Measurements from ENCODE around the gene CHKA. TPM values are rescaled to one million over a fixed set of nuclear protein-coding genes. Genes with fewer than 3 reads are reported as not detected.
A peak's percentile ranks its signal among the peaks of the same experiment; 100 is the strongest.

CHKA gene
- total RNA-seq, 1 donor from 2014 or later = 60.4 TPM

DNA sequence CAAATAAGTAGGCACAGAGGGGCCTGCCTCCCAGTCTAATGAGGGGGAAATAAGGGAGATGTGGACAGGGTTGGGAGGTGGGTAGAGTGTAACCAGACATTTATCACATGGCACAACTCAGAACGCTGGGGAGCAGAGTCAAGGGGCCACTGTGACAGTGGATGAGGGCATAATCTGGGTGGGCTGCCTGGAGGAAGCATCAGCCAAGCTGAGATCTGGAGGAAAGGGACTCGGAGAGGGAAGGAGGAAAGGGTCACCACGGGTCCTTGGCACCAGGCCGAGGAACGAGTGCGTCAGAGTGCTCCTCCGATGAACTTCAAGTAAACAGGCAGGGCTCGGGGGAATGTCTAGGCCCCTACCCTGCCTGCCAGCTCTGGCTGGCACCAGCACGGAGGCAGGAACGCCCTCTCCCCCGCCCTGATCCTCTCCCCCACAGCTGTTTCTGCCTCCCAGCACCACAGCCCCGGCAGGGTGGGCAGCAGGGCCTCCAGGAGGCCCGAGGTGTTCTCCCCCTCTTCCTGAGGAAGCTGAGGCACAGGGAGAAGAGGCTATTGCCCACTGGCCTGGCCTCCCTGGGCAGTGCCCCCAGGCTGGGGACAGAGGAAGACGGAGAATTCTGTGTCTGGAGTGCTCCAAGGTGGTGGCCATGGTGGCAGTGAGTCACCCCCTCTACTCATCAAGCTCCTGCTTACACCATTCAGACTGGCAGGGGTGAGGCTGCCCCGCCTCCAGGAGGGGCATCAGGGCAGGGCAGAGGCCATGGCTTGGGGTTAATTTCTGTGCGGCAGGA is 106.8 kb downstream of the CHKA start:
- TF ChIP-seq, protein P1, sequence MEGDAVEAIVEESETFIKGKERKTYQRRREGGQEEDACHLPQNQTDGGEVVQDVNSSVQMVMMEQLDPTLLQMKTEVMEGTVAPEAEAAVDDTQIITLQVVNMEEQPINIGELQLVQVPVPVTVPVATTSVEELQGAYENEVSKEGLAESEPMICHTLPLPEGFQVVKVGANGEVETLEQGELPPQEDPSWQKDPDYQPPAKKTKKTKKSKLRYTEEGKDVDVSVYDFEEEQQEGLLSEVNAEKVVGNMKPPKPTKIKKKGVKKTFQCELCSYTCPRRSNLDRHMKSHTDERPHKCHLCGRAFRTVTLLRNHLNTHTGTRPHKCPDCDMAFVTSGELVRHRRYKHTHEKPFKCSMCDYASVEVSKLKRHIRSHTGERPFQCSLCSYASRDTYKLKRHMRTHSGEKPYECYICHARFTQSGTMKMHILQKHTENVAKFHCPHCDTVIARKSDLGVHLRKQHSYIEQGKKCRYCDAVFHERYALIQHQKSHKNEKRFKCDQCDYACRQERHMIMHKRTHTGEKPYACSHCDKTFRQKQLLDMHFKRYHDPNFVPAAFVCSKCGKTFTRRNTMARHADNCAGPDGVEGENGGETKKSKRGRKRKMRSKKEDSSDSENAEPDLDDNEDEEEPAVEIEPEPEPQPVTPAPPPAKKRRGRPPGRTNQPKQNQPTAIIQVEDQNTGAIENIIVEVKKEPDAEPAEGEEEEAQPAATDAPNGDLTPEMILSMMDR (IDR thresholded peaks at IDR 0.05; ENCODE audit: unreplicated experiment) = no peak
- Mint-ChIP-seq H3K27me3 (peaks cover 1% of the 10 kb centered on the region), H3K9me3 (ENCODE audit: low read depth) (peaks cover 1% of the 10 kb centered on the region), H3K4me1 (ENCODE audit: low read depth) (peaks cover 17% of the 10 kb centered on the region), H3K27ac (no peak overlapping the region), H3K4me3 (ENCODE audit: low read depth) (no peak overlapping the region), H3K36me3 (ENCODE audit: insufficient read depth) (no peaks in the 10 kb centered on the region)
- DNase-seq (ENCODE audit: low spot score, unreplicated experiment) = no peak

DNA sequence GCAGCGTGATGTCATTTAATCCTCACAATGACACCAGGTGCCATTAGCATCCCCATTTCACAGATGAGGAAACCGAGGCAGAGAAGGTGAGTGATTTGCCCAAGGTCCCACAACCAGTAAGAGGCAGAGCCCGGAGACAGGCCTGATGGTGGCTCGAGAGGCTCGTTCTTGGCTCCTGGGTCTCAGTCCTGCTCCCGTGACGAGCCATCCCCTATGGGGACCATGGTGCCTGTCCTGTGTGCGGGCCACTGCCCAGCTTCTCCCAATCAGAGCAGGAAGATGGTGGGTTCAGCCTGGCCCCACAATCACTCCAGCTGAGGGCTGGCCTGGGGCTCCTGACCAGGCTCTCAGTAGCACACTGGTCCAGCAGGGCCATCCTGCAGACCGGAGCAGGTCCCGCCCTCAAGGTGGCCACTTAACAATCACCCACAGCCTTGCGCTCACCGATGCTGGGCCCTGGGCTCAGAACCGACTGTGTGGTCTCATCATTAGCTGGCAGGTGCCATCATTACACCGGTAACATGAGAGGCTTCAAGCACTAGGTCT is 107.5 kb downstream of the CHKA start:
- peaks cover 4% of the 10 kb centered on the region for H3K9me3 Mint-ChIP-seq (ENCODE audit: low read depth)
- H3K27ac Mint-ChIP-seq = peak overlapping the region; percentile 45
- H3K4me3 Mint-ChIP-seq (ENCODE audit: low read depth) = no peak overlapping the region
- DNase-seq (ENCODE audit: low spot score, unreplicated experiment) = no peak
- peaks cover 5% of the 10 kb centered on the region for H3K27me3 Mint-ChIP-seq
- H3K36me3 Mint-ChIP-seq (ENCODE audit: insufficient read depth) = no peaks in the 10 kb centered on the region
- TF ChIP-seq, protein P1 (IDR thresholded peaks at IDR 0.05; ENCODE audit: unreplicated experiment) = no peak
- peaks cover 20% of the 10 kb centered on the region for H3K4me1 Mint-ChIP-seq (ENCODE audit: low read depth)

DNA sequence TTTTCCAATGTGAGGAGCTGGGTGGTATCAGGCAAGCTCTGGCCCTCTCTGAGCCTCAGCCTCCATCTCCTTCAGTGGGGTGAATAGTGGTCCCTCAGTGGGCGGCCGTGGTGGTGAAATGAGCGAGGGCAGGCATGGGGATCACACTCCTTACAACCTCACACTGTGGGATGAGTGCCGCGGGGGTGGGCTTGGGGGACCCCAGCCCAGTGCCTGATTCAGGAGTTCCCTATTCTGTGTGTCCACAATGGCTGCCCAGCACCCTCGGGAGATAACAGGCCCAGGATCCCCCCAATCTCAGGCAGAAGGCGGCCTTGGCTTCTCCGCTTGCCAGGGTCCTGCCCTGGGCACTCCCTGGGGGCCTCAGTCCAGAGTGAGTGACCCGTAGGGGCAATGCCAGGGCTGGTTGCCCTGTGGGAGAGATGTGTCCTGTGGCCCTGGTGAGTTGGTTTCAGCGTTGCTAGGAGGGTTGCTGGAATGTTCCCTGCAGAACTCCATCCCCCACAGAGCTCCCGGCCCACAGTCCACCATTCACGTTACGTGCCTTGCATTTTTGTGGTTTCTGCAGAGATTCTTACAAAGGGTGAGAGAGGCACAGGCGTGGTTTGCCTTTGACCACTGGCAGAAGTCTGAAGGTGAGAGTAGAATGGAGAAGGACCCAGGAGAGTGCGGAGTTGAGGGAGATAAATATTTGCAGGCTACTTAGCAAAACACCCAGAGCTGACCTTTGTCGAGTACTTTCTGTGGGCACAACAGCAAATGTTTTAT is 108.2 kb downstream of the CHKA start:
- no peak overlapping the region for H3K4me3 Mint-ChIP-seq (ENCODE audit: low read depth)

GRCh38 chr11:68012044-68012842 is 108.9 kb downstream of the CHKA start:
- DNase-seq (ENCODE audit: low spot score, unreplicated experiment) = no peak
- Mint-ChIP-seq H3K9me3 (ENCODE audit: low read depth) (peaks cover 4% of the 10 kb centered on the region), H3K4me3 (ENCODE audit: low read depth) (no peak overlapping the region), H3K27ac (no peak overlapping the region), H3K36me3 (ENCODE audit: insufficient read depth) (no peaks in the 10 kb centered on the region), H3K4me1 (ENCODE audit: low read depth) (peaks cover 11% of the 10 kb centered on the region), H3K27me3 (peaks cover 5% of the 10 kb centered on the region)
- TF ChIP-seq, protein P1 (IDR thresholded peaks at IDR 0.05; ENCODE audit: unreplicated experiment) = no peak

More for the DNA sequence above, 108.2 kb downstream of the CHKA start:
- Mint-ChIP-seq H3K27ac (peak overlapping the region; percentile 45), H3K9me3 (ENCODE audit: low read depth) (peaks cover 4% of the 10 kb centered on the region), H3K27me3 (peaks cover 5% of the 10 kb centered on the region), H3K4me1 (ENCODE audit: low read depth) (peaks cover 18% of the 10 kb centered on the region), H3K36me3 (ENCODE audit: insufficient read depth) (no peaks in the 10 kb centered on the region)
- no peak for DNase-seq (ENCODE audit: low spot score, unreplicated experiment)
- TF ChIP-seq, protein P1 (IDR thresholded peaks at IDR 0.05; ENCODE audit: unreplicated experiment) = no peak
